T-helper 9 cell (primary cell): Measurements from ENCODE around the gene INPP5D.
"Not testable (repeated sequence)": the region's sequence is repeated elsewhere in the genome, so short reads cannot be mapped to it uniquely, and the experiment has no call there.

Source experiments
- DNase-seq: peaks from one replicate; pipeline ENCODE4 v3.0.0-alpha.2; 2020

Gene INPP5D

DNA sequence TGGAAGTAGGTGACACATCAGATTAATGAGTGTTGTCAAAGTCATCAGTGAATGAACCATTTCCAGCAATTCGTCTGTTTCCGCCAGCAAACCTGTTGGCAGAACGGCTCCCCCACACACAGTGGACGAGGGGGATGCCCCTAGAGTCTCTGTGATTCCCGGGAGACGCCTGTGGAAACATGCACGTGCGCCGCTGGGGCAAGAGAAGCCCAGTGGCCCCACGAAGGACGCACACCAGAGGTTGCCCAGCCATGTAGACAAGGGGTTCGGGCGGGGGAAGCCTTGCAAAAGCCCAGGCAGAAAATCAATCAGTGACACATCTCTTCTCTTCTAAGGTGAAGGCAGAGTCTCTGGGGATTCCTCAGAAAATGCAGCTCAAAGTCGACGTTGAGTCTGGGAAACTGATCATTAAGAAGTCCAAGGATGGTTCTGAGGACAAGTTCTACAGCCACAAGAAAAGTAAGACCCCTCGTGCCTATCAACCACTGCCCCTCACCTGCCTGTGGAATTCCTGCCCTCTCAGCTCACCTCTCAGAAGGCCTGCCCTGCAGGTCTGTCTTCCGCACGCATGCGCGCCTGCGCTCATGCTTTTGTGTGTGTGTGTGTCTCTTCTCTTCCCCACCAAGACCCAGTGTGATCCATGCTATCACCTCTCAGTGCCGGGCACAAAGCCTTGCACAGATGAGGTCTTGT lies 87.1 kb downstream of the INPP5D start:
- DNase-seq, result no peak

DNA sequence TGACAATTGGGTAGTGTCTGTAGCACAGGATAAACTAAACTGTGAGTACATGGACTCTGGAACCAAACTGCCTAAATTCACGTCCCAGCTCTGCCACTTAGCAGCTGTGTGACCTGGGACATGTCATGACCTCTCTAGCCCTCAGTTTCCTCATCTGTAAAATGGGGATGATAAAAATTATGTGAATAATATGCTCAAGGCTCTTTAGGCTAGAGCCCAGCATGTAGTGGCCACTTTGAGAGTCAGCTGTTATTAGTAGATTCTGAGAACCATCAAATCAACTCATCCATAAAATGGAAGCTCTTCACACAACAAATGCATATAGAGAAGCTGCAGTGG lies 87.7 kb downstream of the INPP5D start:
- DNase-seq, result no peak

DNA sequence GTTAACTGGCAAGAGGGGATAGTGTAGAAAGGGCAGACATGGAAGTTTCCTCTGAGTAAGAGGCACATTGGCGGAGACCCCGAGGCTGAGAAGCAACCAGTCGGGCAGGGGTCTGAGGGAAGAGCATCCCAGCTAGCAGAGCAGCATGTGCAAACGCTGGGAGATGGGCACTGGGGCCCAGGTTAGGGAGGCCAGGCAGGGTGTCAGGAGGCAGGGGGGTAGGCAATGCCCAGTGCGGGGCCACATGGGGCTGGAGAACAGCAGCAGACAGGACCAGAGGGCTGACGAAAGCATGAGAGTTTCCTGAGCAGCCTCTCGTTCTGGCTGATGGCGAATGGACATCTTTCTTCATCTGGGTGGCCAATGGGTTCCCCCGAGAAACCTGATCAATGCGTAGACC lies 88.2 kb downstream of the INPP5D start:
- DNase-seq, result no peak

DNA sequence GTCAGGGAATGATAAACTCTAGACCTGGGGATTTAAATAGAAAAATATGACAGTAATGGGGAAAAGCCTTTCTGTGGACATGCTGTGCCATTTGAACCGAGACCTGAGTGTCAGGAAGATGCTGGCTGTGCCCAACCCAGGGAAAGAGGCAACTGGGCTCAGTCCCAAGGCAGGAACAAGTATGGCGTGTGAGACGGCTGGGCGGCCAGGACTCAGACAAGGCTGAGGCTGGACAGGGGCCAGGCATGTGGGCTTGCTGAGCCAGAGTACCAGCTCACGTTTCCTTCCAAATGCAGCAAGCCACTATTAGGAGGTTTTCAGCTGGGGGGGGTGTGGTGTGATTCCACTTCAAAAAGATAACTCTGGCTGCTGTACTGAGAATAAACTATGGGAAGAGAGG lies 92.4 kb downstream of the INPP5D start:
- DNase-seq, result no peak

DNA sequence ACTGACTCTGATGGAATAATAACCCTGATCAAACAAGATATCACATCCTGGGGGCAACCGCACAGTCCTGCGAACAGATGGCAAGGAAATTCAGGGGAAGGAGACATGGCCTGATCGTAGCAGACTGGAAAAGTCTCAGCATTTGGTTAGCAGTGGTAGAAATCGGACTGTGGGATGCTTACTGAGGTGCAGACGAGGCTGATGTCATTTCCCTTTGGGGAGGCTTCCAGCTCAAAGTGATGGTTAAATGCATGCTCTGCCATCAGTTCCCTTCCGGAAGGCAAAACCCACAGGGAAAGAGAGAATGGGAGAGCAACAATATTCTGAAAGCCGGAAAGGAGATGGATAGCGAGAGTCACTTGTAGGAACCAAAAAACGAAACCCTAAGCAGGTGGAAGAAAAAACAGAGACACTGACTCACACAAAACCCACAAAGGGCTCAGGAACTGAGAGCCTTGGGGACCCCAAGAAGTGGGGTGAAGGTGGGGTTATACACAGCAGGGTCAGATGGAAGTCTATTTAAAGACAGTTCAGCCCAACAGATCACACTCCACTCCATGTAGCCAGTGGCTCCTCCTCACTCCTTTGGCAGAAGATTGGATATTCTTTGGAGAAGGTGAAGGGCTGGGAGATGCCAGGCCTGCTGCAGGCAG lies 93.1 kb downstream of the INPP5D start:
- DNase-seq, result no peak

DNA sequence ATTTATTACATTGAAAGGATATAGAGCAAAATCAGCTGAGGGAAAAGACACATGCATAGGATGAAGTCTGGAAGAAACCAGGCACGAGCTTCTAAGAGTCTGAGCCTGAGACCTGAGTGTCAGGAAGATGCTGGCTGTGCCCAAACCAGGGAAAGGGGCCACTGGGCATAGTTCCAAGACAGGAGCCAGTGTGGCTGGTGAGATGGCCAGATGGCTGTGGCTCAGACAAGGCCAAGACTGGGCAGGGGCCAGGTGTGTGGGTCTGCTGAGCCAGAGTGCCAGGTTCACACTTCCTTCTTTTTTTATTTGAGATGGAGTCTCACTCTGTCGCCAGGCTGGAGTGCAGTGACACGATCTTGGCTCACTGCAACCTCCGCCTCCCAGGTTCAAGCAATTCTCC lies 95.9 kb downstream of the INPP5D start:
- DNase-seq, result no peak

DNA sequence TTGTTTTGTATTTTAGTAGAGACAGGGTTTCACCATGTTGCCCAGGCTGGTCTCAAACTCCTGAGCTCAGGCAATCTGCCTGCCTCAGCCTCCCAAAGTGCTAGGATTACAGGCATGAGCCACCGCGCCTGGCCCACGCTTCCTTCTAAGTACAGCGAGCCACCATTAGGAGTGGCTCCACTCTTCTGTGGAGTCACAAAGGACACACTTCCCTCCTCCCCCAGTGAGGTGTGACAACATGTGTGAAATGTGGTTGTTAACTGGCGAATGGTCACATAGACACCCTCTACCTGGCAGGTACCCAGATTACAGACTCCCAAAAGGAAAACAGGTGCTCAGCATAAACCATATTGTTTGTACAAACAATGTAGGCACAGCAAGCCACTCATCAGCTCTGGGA lies 96.3 kb downstream of the INPP5D start:
- not testable (repeated sequence) for DNase-seq

DNA sequence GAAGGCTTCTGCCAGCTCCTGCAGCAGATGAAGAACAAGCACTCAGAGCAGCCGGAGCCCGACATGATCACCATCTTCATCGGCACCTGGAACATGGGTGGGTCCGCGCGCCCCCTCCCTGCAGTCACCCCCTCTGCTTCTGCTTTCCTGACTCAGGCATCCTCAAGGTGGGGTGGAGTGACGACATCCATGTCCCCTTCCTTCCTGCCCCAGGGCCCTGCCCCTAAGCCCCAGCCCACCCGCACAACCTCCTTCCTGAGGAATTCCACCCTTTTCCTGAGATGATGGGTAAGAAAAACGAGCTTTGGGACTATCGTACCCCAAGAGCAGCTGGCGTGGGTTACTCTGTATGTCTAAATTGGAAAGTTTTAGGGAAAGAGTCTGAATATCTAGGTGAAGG lies 101.6 kb downstream of the INPP5D start:
- DNase-seq, result no peak

DNA sequence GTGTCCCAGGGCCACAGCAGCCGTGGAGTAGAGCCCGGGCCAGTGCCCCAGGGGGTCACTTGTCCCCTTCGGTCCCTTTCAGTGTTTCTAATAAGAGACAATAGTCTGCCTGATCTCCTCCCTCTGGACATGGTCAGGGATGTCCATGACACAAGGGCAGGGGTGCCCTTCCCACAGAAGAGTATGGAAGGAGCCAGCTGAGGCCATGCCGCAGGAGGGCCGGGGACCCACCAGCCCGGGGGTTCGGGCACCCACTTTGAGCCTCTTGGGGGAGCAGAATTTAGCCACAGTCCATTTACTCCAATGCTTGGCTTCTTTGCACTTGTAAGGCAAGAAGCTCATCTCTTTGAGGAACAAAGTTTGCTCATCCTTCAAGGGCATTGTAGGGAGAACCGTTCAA lies 102.6 kb downstream of the INPP5D start:
- no peak for DNase-seq

DNA sequence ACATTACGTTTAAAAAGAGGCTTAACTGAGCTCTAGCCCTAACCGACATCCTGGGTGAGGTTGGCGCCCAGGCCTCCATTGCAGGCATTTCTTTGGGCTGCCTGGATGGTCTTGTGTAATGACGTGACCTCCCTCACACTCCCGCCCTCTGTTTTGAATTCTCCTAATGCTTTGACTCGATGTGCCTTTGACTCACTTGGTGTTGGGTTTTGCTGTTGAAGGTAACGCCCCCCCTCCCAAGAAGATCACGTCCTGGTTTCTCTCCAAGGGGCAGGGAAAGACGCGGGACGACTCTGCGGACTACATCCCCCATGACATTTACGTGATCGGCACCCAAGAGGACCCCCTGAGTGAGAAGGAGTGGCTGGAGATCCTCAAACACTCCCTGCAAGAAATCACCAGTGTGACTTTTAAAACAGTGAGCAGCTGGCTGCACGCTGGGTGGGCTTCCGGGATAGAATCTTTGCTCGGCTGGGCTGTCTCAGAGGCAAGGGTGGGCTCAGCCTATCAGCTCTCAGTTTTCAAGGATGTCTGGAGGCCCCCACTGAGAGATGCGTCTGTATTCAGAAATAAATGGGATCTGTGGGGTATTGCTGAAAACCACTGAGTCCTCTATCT lies 103.5 kb downstream of the INPP5D start:
- no peak for DNase-seq

DNA sequence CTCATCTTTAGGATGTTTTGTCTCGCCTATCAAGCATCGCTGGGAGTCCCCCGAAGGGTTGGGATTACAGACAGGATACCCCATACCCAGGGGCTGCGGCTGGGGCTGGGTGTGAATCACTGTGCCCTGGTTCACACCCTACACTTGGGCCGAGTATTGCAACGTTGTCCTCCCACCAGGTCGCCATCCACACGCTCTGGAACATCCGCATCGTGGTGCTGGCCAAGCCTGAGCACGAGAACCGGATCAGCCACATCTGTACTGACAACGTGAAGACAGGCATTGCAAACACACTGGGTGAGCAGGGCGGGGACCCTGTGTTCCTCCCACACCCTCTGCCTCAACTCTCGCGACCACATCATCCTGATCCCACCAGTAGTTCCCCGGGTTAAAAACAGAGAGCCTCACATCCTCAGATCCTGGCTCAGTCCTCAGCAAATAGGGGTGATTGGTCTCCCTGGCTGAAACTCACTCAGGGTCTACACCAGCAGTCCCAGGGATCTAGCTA lies 104.0 kb downstream of the INPP5D start:
- DNase-seq, result no peak

DNA sequence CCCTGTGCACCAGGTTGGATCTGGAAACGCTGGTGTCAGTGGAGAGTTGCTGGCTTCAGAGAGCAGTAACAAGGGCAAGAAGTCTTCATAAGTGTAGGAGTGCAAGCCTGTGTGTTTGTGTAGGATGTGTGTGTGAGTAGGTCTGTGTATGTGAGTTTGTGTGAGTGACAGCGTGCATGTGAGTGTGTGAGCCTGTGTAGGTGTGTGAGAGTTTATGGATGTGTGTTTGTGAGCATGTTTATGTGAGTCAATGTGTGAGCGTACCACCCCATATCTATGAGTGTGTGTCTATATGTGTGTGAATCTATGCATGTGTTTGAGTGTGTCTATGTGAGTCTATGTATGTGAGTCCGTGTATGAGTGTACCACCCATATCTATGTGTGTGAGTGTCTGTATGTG lies 104.8 kb downstream of the INPP5D start:
- DNase-seq, result no peak

DNA sequence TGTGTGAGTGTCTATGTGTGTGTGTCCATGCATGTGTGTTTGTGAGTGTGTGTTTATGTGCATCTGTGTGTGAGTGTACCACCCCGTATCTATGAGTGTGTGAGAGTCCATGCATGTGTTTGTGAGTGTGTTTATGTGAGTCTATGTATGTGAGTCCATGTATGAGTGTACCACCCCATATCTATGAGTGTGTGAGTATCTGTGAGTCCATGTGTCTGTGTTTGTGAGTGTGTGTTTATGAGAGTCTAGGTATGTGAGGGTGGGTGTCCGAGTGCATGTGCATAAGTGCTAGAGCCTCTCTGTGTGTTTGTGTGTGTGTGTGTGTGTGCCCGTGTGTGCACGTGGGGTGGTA lies 105.4 kb downstream of the INPP5D start:
- DNase-seq, result no peak

DNA sequence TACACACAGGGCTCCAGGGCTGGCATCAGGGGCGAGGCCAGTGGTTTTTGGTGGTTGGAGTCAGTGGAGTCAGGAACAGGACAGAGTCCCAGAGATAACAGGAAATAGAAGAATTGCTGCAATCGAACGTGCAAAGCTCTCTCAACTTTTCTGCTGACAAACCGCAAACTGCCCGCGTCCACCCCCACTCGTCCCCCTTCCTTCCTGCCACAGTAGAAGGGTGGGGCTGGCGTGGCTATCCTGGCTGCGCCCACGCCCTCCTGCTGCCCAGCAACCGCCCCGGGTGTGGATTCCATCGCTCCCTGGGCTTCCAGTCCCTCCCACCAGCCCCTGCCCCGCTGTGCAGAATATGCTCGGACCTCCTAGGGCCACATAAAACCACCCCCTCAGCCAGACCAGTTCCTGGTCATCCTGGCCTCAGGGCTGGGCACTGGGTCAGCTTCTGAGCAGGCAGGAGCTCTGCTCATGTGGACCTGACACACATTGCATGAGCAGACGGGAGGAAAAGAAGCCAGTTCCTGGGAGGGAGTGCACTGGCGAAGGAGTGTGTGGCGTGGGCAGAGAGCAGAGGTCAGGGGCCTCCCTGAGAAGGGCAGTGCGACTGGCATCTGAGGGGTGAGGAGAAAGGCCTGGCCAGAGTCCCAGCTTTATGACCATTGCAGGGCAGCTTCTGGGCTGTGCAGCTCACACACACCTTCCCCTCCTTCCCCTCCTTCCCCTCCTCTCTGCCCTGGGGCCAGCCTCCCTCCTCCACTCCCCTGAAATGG lies 105.9 kb downstream of the INPP5D start:
- no peak for DNase-seq

DNA sequence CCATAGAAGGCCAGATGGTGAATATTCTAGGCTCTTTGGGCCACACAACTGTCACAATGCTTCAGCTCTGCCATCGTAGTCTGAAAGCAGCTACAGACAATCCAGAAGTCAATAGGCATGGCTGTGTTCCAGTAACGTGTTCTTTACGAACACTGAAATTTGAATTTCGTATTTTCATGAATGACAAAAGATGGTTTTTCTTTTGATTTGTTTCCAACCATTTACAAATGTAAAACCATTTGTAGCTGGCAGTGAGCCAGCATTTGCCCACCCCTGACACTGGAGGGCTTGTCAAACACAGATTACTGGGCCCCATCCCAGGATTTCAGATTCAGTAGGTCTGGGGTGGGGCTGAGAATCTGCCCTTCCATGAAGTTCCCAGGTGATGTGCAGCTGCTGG lies 108.3 kb downstream of the INPP5D start:
- no peak for DNase-seq

DNA sequence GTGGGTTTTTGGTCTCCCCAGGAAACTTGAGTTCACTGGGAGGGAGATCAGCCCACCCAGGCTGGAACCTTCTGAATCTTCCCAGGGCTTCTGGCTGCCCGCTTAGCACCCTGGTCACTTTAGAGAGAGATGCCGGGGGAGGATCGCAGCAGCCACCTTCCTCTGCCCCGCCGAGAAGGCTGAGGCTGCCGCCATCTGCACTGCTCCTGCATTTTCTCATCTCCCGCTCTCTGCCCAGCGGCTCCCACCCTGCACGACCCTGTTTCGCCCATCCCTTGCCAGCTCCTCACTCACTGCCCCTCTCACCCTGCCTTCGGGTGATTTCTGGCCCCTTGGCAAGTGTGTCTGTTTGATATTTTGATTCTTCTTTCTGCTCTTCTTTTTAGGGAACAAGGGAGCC lies 108.8 kb downstream of the INPP5D start:
- no peak for DNase-seq

DNA sequence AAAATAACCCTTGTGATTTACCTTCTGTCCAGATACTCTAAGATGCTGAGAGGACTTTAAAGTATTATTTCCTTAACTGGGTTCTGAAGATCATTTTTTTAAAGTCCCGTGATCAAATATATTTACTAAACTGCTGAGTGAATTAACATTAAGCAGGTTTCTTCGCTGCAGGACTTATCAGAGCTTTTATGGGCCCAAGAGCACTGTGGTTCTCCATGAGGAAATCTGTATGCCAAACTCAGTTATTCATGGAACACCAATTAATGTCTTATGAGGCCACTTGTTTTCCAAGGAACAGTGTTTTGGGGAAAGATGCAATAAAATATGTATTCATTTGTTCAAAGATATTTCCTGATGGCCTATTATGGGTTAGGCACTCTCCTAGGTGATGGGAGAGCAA lies 111.2 kb downstream of the INPP5D start:
- no peak for DNase-seq

DNA sequence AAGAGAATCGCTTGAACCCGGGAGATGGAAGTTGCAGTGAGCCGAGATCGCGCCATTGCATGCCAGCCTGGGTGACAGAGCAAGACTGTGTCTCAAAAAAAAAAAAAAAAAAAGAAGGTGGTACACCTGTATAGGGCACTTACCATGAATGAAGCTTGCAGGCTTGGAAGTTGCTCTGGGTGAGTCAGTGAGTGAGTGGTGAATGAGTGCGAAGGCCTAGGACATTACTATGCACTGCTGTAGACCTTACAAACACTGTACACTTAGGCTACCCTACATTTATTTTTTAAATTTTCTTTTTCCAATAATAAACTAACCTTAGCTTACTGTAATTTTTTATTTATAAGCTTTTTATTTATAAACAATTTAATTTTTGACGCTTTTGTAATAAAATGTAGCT lies 113.0 kb downstream of the INPP5D start:
- DNase-seq, result no peak

DNA sequence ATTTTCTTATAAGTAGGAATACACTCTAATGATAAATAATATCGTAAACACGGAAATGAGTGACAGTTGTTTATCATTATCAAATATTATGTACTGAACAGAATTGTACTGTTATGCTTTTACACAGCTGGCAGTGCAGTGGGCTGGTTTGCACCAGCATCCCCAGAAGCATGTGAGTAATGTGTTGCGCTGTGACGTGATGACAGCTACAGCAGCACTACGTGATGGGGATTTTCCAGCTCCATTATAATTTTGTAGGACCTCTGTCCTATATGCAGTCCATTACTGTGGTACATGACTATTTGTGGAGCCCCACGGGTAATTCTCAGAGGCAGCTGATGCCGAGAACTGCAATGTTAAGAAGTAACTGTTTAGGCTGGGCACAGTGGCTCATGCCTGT lies 114.0 kb downstream of the INPP5D start:
- no peak for DNase-seq

DNA sequence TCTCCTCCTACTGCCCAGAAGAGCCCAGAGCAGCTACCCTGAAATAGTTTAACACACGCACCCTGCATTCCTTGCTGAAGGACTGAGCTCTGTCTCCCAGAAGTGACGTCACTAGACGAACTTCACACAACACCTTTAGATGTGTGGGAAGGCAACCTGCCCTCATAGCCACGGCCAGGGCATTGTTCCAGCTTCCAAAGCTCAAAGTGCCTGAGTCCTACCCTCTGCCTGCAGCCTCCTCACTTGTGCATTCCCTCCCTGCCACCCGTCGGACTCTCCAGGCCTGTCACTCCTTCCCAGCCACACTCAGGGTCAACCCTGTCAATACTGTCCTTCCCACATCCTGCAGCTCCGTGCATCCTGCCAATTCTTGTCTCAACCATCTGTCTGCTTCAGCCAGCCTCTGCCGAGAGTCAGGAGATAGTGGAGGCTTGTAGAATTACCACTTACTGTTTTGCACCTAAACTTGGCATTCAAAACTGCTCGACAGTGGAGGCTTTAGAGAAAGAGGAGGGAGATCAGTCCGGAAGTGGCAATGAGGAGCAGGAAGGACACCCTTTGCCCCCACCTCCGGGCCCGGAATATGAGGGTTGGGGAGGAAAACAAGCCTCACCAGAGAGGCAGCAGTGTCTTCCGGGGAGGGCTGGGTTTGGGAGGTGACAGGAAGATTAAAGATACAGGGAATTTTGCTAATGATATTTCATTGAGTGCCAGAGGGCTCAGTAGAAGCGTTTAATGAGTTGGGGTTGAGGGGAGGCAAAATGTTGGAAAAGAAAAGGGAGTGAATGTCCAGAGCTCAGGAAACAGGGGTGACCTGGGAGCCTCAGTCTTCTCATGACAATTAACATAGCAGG lies 119.1 kb downstream of the INPP5D start:
- DNase-seq, result no peak

DNA sequence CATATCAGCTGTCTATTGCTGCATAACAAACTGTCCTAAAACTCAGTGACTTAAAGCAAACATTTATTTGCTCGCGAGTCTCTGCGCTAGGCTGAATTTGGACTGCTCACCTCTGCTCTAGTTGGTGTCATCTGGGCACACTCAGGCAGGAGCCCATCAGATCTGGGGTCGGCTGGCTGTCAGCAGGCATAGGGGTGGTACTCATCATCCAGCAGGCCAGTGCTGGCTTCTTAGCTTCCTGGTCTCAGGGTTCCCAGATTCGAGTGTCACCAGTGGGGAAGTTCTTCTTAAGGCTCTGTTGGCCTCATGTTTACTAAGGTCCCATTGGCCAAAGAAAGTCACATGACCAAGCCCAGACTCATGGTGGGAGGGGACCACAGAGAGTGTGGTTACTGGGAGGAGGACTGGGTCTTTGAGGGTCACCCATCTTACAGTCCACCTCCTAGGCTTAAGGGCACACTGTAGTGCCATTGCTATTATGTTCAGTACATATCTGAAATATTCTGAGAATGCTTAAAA lies 119.8 kb downstream of the INPP5D start:
- no peak for DNase-seq

DNA sequence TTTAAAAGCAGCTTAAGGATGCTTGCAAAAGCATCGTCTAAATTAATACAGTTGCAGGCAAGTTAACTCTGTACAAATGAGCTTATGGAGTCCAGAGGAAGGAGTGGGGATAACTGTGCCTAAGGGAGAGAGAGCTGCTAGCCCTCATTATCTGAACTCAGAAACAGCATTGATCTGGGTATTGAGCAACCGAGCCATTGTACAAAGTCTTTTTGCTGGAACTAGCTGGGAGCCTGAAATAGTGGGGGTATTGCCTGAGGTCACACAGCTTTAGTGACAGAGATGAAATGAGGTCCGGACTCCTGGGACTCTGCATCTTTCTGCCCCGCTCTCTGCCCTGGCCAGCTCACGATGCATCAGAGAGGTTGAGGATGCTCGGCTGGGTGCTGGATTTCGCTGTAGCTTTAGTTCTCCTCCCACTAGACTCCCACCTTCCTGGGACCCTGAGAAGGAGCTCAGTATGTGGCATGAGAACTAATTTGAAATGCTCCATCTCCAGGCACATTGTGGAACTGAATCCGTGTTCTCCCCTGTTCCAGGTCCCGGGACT lies 123.8 kb downstream of the INPP5D start:
- DNase-seq, result no peak
